Endothelial cell of umbilical vein (primary cell): ENCODE data around the gene PAAF1.

Experiments
- CTCF ChIP-seq, 2 donors: IDR thresholded peaks; 1 replicate in 1 of 2; 2 replicates in 1 of 2; pipeline ENCODE4 v1.5.1; 2011; ENCODE audit warnings: low read length in 2 of 2, mild to moderate bottlenecking in 2 of 2, moderate library complexity in 2 of 2, control low read depth in 1 of 2, inconsistent platforms in 1 of 2, low read depth in 1 of 2; ENCODE audit not compliant: insufficient read depth in 1 of 2; ENCODE audit errors: extremely low read depth in 1 of 2
- EZH2 ChIP-seq: IDR thresholded peaks from 2 replicates; pipeline ENCODE4 v1.6.1; 2012; ENCODE audit warnings: borderline replicate concordance, low read depth, mild to moderate bottlenecking, moderate library complexity, low read length, inconsistent platforms; ENCODE audit not compliant: severe bottlenecking

GRCh38 chr11:73893041-73893440, 16.2 kb downstream of the PAAF1 start:
- TF ChIP-seq EZH2 (no peak), CTCF (IDR thresholded peaks at IDR 0.05; ENCODE audit: extremely low read depth in 1 of 2, insufficient read depth in 1 of 2, low read depth in 1 of 2, low read length in 2 of 2) (no peak)
